NK-92 (cell line): ENCODE data around the gene DGKH.

Experiments
- DNase-seq: peaks from one replicate; lab custom pipeline; 2025; ENCODE audit not compliant: unreplicated experiment; lab: John Stamatoyannopoulos, UW

Gene DGKH, protein sequence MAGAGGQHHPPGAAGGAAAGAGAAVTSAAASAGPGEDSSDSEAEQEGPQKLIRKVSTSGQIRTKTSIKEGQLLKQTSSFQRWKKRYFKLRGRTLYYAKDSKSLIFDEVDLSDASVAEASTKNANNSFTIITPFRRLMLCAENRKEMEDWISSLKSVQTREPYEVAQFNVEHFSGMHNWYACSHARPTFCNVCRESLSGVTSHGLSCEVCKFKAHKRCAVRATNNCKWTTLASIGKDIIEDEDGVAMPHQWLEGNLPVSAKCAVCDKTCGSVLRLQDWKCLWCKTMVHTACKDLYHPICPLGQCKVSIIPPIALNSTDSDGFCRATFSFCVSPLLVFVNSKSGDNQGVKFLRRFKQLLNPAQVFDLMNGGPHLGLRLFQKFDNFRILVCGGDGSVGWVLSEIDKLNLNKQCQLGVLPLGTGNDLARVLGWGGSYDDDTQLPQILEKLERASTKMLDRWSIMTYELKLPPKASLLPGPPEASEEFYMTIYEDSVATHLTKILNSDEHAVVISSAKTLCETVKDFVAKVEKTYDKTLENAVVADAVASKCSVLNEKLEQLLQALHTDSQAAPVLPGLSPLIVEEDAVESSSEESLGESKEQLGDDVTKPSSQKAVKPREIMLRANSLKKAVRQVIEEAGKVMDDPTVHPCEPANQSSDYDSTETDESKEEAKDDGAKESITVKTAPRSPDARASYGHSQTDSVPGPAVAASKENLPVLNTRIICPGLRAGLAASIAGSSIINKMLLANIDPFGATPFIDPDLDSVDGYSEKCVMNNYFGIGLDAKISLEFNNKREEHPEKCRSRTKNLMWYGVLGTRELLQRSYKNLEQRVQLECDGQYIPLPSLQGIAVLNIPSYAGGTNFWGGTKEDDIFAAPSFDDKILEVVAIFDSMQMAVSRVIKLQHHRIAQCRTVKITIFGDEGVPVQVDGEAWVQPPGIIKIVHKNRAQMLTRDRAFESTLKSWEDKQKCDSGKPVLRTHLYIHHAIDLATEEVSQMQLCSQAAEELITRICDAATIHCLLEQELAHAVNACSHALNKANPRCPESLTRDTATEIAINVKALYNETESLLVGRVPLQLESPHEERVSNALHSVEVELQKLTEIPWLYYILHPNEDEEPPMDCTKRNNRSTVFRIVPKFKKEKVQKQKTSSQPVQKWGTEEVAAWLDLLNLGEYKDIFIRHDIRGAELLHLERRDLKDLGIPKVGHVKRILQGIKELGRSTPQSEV

DNA sequence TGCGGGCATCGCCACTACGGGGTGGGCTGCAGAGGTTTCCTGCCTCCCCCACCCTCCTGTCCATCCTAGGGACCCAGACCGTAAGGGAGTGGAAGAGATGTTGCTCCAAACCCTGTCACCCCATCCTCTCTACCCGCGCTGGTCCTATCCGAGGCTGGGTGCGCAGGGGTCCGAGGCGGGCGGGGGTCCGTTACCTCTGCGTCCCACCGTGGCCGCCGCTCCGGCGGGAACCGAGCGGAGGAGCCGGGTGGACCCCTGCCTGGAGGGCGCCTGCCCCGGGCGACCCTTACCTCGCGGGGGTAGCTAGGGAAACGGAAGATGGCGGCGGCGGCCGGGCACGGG, at the start of gene DGKH:
TSS of gene DGKH (plus strand) at position 307 of the 342 bp plus-strand sequence. CDS start 126 bp downstream, outside the sequence.
- no peak for DNase-seq

DNA sequence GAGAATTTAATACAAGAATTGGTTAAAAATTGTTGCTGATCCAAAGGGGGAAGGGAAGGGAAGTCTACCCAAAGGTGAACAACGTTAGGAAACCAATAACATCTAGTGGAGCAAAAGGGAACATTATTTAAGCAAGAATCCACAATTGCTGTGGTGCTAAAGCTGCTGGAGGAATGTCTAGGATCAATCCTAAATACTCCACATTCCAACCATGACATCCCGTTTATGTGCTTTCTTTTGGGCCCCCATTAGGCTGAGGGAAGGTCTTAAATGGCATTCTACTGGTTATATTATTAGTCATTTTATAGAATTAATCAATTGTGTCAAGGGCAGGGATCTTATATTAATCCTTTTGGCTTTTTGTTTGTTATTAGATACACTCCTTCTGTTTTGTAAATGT, 47.6 kb upstream of the DGKH start:
- no peak for DNase-seq

DNA sequence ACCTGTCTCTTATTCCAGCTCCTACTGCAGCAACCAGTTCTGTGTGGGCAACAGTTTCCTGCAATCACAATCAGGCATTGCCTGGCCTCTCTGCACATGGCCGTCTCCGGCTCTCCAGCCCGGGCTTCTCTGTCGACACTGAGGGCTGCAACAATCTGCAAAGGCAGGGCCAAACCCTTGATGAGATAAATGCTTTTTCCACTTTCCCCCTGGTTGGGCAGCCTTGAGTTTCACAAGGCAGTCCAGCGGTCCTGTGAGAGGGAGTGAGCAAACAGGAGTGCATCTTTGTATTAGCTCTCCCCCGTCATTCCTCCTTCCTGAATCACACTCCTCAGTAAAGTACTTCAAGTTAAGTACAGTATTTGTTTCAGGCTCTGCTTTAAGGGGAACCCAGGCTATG, 46.9 kb upstream of the DGKH start:
- no peak for DNase-seq

DNA sequence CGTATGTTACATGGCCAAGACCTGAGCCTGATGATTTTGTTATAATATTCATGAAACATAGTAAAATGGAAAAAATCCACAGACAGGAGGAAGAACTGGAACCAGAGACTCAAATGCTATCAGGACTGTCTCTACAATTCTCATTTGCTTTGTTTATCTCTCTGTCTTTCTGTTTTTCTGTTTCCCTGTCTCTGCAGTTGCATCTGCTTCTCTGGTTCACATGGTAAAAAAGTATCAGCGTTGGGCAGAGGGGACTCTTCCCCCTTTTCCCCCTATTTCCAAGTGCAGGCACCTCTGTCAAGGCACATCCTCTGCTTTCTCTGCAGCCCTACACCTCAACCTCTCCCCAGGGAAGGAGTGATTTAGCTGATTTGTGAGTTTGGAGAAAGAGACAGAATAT, 46.4 kb upstream of the DGKH start:
- DNase-seq: no peak

DNA sequence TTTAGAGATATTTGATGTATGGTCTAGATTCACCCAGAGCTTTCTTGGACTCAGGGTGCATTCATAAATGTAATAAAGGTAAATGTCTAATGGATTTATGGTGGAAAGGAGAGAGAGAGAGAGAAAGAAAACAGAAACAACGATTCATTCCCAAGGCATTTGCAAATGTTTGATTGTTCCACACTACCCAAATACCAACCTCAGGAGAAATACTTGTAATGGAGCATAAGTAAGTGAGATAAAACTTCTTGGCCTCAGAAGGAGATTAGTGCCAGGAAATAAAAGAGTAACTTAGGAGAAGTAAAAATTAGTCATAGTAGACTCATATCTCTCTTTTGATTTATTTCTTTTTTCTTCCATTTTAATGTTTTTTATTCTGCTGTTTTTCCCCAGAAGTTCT, 40.6 kb upstream of the DGKH start:
- DNase-seq: no peak

DNA sequence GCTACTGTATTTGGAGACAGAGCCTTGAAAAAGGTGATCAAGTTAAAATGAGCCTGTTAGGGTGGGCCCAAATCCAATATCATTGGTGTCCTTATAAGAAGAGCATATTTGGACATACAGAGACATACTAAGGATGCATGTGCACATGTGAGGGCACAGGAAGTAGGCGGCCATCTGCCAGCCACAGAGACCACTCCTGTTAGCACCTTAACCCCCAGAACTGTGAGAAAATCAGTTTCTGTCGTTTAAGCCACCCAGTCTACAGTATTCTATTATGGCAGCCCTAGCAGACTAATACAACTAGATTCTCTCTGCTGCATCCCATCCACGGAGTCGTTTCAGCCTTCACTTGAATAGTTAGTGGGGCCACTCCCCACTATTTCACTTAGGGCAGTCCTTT, 39.4 kb upstream of the DGKH start:
- no peak for DNase-seq

DNA sequence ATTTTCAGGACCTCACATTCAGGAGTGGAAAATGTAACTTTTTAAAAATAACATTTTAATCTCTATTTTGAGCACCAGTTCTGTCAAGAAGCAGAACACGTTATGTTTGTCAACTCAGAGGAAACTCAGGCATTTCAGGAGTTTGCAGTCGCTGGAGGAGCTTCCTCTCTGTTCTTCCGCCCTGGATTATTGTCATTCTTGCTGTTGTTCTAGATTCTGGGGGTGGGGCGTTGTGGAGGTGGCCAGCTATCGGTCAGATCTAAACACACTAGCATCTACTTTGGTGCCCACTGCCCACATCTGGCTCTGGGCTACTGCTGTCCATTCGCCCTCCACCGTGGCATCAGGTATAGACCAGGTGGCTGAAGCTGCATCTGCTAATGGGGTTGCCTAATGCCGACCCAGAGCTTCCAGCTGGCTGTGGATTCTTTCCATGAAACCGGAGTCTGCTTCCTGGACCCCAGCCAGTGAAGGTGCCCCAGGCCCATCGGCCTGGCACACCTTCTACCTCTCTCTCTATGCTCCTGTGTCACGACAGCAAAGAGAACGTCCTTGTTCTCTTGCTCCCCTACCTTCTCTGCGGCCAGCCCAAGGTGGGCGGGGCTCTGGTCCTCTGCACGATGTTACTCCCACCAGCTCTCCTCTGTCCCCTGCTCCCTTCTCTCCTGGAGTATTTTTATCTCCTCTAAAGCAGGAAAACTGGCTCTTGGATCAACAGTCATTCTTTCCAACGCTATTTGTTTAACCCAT, 36.7 kb upstream of the DGKH start:
- no peak for DNase-seq

DNA sequence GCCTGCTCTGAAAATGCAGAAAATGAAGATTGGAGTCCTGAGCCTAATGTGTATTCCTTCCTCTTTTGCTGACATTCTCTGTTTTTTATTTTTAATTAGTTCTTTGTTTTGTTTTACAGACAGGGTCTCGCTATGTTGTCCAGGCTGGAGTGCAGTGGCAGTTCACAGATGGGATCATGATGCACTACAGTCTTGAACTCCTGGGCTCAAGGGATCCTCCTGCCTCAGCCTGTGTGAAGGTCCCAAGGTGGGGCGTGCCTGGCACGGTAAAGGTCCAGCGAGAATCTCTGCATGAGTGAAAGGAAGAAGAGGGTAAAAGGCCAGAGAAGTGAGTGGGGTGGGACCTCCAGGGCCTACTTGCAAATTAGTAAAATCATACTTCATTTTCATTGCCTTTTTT, 34.3 kb upstream of the DGKH start:
- no peak for DNase-seq

DNA sequence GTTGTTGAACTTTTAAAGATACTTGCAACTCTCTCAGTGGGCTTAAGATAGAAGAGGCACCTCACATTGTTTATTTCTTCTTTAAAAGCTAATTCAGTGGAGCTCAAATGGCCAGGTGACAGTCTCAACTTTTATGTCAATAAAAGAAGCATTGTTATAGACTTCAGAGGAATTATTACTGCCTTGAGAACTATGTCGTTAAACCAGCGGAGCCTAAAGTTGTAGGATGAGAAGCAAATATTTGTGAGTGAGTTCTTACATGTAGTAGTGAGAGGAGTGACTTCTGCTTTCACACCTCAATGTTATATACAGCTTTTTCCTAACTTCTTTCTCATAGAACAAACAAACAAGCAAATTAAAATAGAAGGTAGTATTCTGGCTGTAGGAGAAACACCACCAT, 31.2 kb upstream of the DGKH start:
- no peak for DNase-seq

DNA sequence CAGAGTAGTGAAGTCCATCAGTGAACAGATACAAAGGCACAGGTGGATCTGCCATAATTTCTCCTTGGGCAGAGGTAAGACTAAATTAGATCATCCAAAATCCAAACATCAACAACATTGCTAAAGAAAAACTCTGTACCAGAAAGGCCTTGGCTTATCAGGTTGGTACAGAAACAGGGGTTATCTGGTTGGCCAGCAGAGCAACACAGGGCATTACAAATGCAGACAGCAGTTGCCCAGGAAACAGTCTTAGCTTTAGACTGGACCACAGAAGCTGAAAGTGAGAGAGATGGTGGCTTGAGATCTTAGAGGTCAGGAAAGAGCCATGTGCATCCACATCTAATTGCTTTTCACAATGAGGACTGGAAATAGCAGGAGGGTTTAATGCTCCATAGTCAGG, 26.6 kb upstream of the DGKH start:
- DNase-seq: no peak

DNA sequence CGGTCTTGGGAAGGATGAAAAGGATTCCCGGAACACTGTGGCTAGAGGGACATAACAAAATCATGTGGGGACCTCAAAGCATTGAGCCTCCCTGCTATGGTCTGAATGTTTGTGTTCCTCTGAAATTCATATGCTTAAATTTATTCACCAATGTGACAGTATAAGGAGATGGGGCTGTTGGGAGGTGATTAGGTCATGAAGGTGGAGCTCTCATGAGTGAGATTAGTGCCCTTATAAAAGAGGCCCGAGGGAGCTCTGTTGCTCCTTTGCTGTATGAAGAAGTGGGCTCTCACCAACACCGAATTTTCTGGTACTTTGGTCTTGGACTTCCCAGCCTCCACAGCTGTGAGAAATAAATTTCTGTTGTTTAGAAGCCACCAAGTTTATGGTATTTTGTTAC, 26.1 kb upstream of the DGKH start:
- no peak for DNase-seq

DNA sequence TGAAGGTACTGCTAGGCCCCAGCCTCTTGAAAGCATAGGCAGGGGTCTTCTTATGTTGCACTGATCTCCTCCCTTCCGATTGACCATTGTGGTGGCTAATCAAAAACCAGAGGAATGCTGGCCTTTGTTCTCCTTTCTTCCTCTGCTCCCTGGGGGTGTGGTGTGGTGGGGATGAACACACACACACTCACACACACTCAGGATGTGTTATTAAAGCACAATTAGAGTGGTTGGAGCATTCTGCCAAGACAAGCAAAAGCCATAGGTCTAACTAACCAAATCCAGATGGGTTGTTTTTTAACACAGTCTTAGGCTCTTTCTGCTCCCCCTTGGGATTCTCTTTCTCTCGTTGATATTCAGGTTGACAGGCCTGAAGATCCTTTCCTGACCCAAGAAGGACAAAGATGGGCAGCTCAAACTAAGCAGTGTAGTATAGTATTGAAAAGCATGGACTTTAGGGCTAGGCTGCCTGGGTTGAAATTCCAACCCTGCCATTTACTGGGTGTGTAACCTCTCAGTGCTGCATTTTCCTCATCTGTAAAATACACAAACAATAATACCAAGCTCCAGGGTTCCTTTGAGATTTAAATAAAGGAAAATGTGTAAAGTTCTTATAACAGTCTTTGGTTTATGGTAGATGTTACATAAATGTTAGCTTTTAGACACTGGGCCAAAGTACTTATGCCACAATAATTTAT, 25.5 kb upstream of the DGKH start:
- DNase-seq: no peak

DNA sequence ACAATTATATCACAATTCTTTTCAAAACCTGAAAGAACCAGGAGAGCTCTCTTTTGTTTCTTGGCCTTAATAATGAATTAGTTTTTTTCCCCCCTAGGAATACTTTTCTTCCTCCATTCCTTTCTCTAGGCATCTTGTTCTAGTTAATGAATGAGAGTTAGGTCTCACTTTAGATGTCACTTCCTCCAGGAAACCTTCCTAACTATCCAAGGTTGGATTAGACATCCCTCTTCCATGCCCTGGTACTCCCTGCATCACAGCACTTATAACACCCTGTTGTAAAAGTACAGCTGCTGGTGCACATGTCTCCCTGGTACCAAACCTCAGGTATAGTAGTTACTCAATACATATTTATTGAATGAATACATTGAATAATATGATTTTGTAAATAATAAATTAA, 21.2 kb upstream of the DGKH start:
- no peak for DNase-seq

DNA sequence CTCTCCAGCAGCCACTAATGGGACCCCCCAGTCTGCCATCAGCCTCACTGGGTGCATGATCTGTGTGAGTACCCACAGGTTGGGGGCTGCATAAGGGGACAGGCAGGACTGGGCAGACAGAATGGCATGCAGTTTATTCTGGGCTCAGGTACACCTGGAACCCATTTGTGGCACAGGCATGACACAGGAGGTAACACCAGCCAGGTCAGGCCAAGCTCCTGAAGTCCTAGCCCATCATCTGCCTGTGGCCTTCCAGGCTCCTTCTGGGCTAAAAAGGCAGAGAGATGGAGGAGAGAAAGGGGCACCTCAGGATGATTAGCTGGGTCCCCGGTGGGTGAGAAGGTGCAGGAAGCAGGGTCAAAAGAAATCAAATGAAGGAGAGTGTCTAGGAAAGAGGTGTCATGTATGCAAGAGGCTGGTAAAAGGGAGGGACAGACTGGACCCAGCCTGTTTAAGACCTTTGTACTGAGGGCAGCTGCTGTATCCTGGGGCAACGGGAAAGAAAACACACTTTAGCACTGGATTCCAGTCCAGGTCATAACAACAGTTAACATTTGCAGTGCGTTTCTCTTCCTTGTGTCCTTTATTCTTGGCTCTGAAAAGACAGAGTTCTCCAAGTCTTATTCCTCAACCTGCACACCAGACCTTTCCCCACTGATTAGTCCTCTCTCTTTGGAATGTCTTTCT, 20.2 kb upstream of the DGKH start:
- no peak for DNase-seq

DNA sequence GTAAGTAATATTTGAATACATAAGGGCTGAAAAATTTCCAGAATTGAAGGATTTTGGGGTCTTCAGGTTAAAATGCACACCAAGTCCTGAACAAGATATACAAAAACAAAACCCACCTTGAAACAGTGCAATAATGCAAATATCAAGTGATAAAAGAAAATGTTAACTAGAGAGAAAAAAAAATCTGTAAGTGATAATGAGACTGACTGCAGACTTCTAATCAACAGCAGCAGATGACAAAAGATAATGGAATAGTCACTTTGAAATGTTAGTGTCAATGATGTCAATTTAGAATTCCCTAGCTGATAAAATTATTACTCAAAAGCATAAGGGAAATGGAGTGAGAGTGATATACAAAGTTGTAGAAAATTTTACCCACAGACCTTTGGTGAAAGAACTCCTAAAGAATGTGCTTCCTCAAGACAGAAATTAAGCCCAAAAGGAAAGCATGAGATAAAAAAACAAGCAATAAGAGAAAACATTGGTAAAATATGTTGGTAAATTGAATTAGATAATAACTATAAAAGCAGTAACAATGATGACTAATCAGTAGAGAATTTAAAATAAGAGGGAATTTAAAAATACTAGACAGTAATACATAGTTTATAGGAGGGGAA, 12.4 kb upstream of the DGKH start:
- DNase-seq: no peak

DNA sequence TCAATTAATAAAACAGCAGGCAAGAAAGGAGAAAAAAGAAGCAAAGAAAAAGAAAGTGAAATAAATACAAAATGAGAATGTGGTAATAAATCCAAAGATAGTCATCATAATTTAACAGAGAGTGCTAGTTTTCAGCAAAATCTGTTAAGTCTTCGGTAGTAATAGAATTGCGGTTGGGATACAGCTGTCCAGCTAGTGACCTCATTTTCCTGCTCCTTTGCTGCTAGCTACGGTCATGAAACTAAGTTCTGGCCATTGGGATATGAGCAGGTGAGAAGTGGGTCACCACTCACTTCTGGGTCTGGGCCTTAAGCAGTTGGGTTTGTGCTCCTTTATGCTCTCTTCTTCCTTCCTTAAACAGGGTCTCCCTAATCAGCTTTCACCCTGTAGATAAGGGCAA, 11.7 kb upstream of the DGKH start:
- no peak for DNase-seq

DNA sequence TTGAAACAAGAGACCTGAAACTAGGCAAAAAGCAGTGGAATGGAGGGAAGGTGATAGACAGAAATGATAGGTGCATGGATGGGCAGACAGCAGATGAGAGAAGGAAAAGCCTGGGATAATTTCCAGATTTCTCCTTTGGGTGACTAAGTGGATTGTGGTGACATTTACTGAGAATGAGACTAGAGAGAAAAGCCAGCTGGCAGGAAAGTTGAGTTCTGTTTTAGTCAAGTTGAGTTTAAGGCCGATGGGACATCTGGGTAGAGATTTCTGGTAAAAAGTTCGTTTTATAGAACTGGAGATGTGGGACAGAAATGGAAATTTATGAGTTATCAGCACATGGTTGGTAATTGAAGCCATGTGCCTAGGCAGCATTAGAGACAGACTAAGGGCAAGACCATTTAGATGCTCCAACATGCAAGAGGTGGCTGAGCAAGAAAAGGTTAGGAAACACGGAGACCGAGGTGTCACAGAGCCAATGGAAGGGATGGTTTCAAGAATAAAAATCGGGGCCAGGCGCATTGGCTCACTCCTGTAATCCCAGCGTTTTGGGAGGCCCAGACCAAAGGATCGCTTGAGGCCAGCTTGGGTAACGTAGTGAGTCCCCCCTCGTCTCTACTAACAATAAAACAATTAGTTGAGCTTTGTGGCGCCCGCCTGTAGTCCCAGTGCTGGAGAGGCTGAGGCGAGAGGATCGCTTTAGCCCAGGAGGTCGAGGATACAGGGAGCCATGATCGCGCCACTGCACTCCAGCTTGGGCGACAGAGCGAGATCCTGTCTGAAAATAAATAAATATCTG, 9.6 kb upstream of the DGKH start:
- no peak for DNase-seq

DNA sequence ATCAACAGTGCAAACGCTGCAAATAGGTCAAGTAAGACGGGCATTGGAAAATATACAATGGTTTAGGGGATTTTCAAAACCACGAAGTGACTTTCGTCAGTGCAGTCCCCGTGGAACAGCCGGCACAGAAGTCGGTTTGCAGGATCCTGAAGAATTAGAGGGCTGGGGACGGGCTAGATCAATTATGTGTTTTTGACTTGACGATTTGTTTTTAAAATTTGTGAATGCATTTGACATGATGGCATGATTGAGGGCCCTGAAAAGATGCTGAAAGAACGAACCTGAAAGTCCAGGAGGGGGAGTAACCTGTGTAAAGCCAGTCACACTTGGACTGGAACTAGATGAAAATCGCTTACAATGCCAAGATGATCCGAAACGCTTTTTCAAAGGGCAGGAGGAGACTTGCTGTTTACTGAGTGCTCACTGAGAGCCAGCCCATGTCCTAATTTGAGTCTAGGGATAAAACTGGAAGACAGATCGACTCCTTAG, 8.9 kb upstream of the DGKH start:
- no peak for DNase-seq
